Mucosa of descending colon (tissue), 3 donors: Measurements from ENCODE around the gene TDRD12. TPM values are rescaled to one million over a fixed set of nuclear protein-coding genes. Genes with fewer than 3 reads are reported as not detected.

ENCODE experiments used
- ATAC-seq: fragments of 200-7000 bp; cut with Tn5 transposase; one replicate; pipeline ENCODE4 v1.9.1; 2020; ENCODE audit warnings: mild to moderate bottlenecking, moderate library complexity
- DNase-seq, 3 donors: peaks; one replicate each; pipeline ENCODE4 v3.0.0-alpha.2; 2020
- H3K36me3 ChIP-seq: fragments of 200-600 bp; one replicate; pipeline ENCODE4 v1.8.0; 2021; ENCODE audit warnings: low read depth, mild to moderate bottlenecking
- H3K4me1 ChIP-seq: fragments of 200-600 bp; one replicate; pipeline ENCODE4 v1.8.0; 2021; ENCODE audit warnings: low read depth, mild to moderate bottlenecking
- H3K4me3 ChIP-seq: fragments of 200-600 bp; one replicate; pipeline ENCODE4 v1.8.0; 2021; ENCODE audit warnings: mild to moderate bottlenecking
- H3K9me3 ChIP-seq: fragments of 200-600 bp; one replicate; pipeline ENCODE4 v1.8.0; 2021; ENCODE audit warnings: mild to moderate bottlenecking
- CTCF ChIP-seq: fragments of 200-600 bp; IDR thresholded peaks from one replicate; pipeline ENCODE4 v1.8.0; 2022; ENCODE audit warnings: antibody characterized with exemption, mild to moderate bottlenecking
- intact Hi-C, 2 donors: fragments of 100-400 bp; cut with DNase I in 1 of 2; cut with micrococcal nuclease in 1 of 2; formaldehyde crosslinking; loops; one replicate each; pipeline versions ENCODE4 v1.11.0 to v1.11.1; 2022; cut with DNase I, micrococcal nuclease
- total RNA-seq, 3 donors: library from RNA; stranded (reverse); fragmentation: NEBNext Ultra II Directional in 2 of 3; extraction: Animal tissue kit (Norgen Biotek cat#: 25700) in 2 of 3; gene quantifications; one replicate each; pipeline versions ENCODE4 v1.2.1 to v1.2.4, GENCODE V29; 2021 to 2023
- donor health status: DM: no; HTN: no; CAD: no; lungs with moderate emphysema.
- donor health status: DM: no; HTN: no; CAD: no.
- donor health status: DM: no; HTN: yes; CAD: no.

Gene TDRD12
- total RNA-seq, 3 donors from 2014 or later: 0.31 to 0.47 TPM; not detected in 1

- TF ChIP-seq CTCF: no peak
- ATAC-seq (no peak), DNase-seq (no peak)
- intact Hi-C loops: no loop called here
- no peaks in the 10 kb centered on the region for H3K9me3 ChIP-seq
- no peak overlapping the region for H3K4me3 ChIP-seq
- no peaks in the 10 kb centered on the region for H3K4me1 ChIP-seq
- no peaks in the 10 kb centered on the region for H3K36me3 ChIP-seq
Observed at GRCh38 chr19:32814624-32815023, 95.1 kb downstream of the TDRD12 start.

- Histone ChIP-seq H3K9me3 (no peaks in the 10 kb centered on the region), H3K4me1 (no peaks in the 10 kb centered on the region), H3K4me3 (no peak overlapping the region), H3K36me3 (no peaks in the 10 kb centered on the region)
- DNase-seq: no peak
- intact Hi-C loops: no loop called here
- ATAC-seq: no peak
- TF ChIP-seq CTCF: no peak
Observed at GRCh38 chr19:32816555-32817099, 97.1 kb downstream of the TDRD12 start.

- Histone ChIP-seq H3K36me3 (no peaks in the 10 kb centered on the region), H3K4me1 (no peaks in the 10 kb centered on the region), H3K9me3 (no peaks in the 10 kb centered on the region), H3K4me3 (no peak overlapping the region)
- ATAC-seq (peak; percentile 54), DNase-seq (peak in 2 of 3 donors; percentile 29 to 37)
- no peak for TF ChIP-seq CTCF
- intact Hi-C loops: no loop called here
Observed at GRCh38 chr19:32817569-32818476, 98.3 kb downstream of the TDRD12 start.

GRCh38 chr19:32818536-32818935 is 99.0 kb downstream of the TDRD12 start:
- no peaks in the 10 kb centered on the region for H3K9me3 ChIP-seq
- DNase-seq (no peak), ATAC-seq (no peak)
- H3K4me3 ChIP-seq: no peak overlapping the region
- no peaks in the 10 kb centered on the region for H3K4me1 ChIP-seq
- intact Hi-C loops: no loop called here
- H3K36me3 ChIP-seq: no peaks in the 10 kb centered on the region
- no peak for TF ChIP-seq CTCF

GRCh38 chr19:32819419-32820400 is 100.1 kb downstream of the TDRD12 start:
- ATAC-seq (no peak), DNase-seq (no peak)
- intact Hi-C loops: no loop called here
- Histone ChIP-seq H3K4me3 (no peak overlapping the region), H3K9me3 (no peaks in the 10 kb centered on the region), H3K36me3 (no peaks in the 10 kb centered on the region), H3K4me1 (no peaks in the 10 kb centered on the region)
- no peak for TF ChIP-seq CTCF
